ENCODE measurements around the gene SBSN. TPM values are rescaled to one million over a fixed set of nuclear protein-coding genes. Genes with fewer than 3 reads are reported as not detected.

SBSN gene
- total RNA-seq, 1 donor from 2014 or later: not detected

DNA sequence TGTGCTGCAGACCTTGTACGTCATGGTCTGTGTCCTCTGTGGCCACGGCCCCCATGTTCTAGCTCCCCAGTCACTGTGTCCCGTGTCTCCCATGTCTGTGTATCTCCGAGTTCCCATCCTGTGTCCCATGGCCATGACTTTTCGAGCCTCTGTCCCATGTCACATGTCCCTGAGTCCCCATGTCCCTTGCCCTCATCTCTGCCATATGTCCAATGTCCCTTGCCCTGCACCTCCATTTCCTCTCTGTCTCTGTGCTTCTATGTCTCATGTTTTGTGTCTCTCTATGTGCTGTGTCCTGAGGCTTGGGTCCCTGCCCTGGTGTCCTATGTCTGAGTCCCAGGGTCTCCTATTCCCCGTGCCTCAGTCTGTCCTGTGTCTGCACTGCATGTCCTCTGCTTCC is 33.3 kb upstream of the SBSN start:
- H3K9ac ChIP-seq (ENCODE audit: low read depth in 1 of 3, low read length in 3 of 3): no peak overlapping the region
- H3K36me3 ChIP-seq (ENCODE audit: control insufficient read depth in 3 of 3, insufficient read depth in 3 of 3, low read length in 3 of 3): no peaks in the 10 kb centered on the region
- peaks cover 0 to 5% (median 3%) of the 10 kb centered on the region in 3 donors for H3K4me1 ChIP-seq (ENCODE audit: control insufficient read depth in 3 of 3, insufficient read depth in 3 of 3, low read length in 3 of 3)
- H3K27me3 ChIP-seq (ENCODE audit: control insufficient read depth in 3 of 3, insufficient read depth in 3 of 3, low read length in 3 of 3): peaks cover 56 to 70% (median 57%) of the 10 kb centered on the region in 3 donors
- no peak overlapping the region for H3K27ac ChIP-seq (ENCODE audit: low read depth, low read length)
- H3K4me3 ChIP-seq (ENCODE audit: low read length in 3 of 3): no peak overlapping the region
- H3K9me3 ChIP-seq (ENCODE audit: control insufficient read depth in 3 of 3, low read length in 3 of 3): no peaks in the 10 kb centered on the region

DNA sequence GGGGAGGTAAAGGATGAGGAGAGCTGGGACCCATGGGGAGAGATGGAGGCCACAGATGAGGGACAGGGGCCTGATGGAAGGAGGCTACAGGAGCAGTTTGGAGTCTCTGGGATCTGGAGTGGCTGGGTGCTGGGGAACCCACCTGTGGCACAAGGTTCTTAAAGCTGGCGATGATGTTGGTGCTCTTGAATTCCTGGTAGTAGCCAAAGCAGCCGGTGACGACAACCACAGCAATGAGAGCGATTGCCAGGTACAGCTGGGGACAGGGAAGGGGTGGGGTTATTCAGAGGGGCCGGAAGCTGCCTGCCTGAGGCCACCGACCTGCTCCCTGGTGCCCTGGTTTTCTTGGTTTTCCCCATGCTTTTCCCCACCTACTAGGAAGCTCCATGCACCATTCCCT is 32.6 kb upstream of the SBSN start:
- Histone ChIP-seq H3K4me1 (ENCODE audit: control insufficient read depth in 3 of 3, insufficient read depth in 3 of 3, low read length in 3 of 3) (peaks cover 0 to 5% (median 3%) of the 10 kb centered on the region in 3 donors), H3K9ac (ENCODE audit: low read depth in 1 of 3, low read length in 3 of 3) (no peak overlapping the region), H3K4me3 (ENCODE audit: low read length in 3 of 3) (no peak overlapping the region), H3K9me3 (ENCODE audit: control insufficient read depth in 3 of 3, low read length in 3 of 3) (no peaks in the 10 kb centered on the region), H3K36me3 (ENCODE audit: control insufficient read depth in 3 of 3, insufficient read depth in 3 of 3, low read length in 3 of 3) (no peaks in the 10 kb centered on the region), H3K27ac (ENCODE audit: low read depth, low read length) (no peak overlapping the region), H3K27me3 (ENCODE audit: control insufficient read depth in 3 of 3, insufficient read depth in 3 of 3, low read length in 3 of 3) (peaks cover 61 to 76% (median 63%) of the 10 kb centered on the region in 3 donors)

DNA sequence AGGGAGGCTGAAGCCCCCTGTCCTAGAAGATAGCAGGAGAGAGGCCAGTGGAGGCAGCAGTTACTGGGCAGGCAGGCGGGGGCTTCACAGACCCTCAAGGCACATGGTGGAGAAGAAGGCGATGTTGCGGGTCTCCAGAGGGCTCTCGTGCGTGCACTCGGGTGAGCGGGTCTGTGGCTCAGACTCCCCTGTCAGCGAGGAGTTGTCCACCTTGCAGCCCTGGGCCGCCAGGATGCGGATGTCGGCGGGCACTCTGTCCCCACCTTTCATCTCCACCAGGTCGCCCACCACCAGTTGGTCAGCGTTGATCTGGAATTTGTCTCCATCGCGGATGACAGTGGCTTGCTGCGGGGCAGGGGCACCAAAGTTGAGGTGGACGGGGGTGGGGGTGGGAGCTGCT is 32.2 kb upstream of the SBSN start:
- H3K9me3 ChIP-seq (ENCODE audit: control insufficient read depth in 3 of 3, low read length in 3 of 3): no peaks in the 10 kb centered on the region
- peaks cover 0 to 5% (median 3%) of the 10 kb centered on the region in 3 donors for H3K4me1 ChIP-seq (ENCODE audit: control insufficient read depth in 3 of 3, insufficient read depth in 3 of 3, low read length in 3 of 3)
- H3K9ac ChIP-seq (ENCODE audit: low read depth in 1 of 3, low read length in 3 of 3): no peak overlapping the region
- H3K4me3 ChIP-seq (ENCODE audit: low read length in 3 of 3): no peak overlapping the region
- H3K36me3 ChIP-seq (ENCODE audit: control insufficient read depth in 3 of 3, insufficient read depth in 3 of 3, low read length in 3 of 3): no peaks in the 10 kb centered on the region
- peaks cover 61 to 74% (median 63%) of the 10 kb centered on the region in 3 donors for H3K27me3 ChIP-seq (ENCODE audit: control insufficient read depth in 3 of 3, insufficient read depth in 3 of 3, low read length in 3 of 3)
- H3K27ac ChIP-seq (ENCODE audit: low read depth, low read length): no peak overlapping the region

DNA sequence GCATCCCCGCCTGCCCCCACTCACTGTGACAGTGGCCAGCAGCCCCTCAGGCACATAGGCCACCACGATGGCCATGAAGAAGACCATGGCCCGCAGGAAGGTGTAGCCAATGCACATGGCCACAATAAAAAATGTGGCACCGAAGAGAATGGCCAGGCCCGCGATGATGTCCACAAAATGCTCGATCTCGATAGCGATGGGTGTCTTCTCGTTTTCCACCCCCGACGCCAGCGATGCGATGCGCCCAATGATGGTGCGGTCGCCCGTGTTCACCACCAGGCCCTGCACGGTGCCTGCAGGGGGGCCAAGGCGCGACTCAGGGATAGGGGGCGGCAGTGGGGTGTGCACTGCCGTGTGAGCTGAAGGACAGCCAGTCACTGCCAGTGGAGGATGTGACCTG is 31.7 kb upstream of the SBSN start:
- Histone ChIP-seq H3K27me3 (ENCODE audit: control insufficient read depth in 3 of 3, insufficient read depth in 3 of 3, low read length in 3 of 3) (peaks cover 58 to 69% (median 63%) of the 10 kb centered on the region in 3 donors), H3K4me3 (ENCODE audit: low read length in 3 of 3) (no peak overlapping the region), H3K9me3 (ENCODE audit: control insufficient read depth in 3 of 3, low read length in 3 of 3) (no peaks in the 10 kb centered on the region), H3K27ac (ENCODE audit: low read depth, low read length) (no peak overlapping the region), H3K9ac (ENCODE audit: low read depth in 1 of 3, low read length in 3 of 3) (no peak overlapping the region), H3K4me1 (ENCODE audit: control insufficient read depth in 3 of 3, insufficient read depth in 3 of 3, low read length in 3 of 3) (peaks cover 0 to 5% (median 3%) of the 10 kb centered on the region in 3 donors), H3K36me3 (ENCODE audit: control insufficient read depth in 3 of 3, insufficient read depth in 3 of 3, low read length in 3 of 3) (no peaks in the 10 kb centered on the region)

DNA sequence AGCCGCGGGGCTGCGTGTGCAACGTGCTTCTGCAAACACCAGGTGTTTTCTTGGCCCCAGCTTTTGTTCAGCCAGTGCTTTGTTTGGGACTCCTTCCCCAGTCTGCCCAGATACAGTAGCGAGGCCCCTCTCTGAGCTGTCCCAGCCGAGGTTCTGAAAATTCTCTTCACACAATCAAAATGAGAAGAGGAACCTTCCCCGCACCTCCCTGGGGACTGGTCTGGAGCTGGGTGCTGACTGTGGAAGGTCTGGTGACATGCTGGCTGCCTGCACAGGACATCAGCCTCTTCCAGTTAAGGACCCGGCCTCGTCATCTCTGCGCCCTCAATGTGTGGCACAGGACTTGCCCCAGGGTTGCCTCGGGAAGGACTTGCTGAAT is 31.2 kb upstream of the SBSN start:
- H3K27me3 ChIP-seq (ENCODE audit: control insufficient read depth in 3 of 3, insufficient read depth in 3 of 3, low read length in 3 of 3): peaks cover 57 to 68% (median 66%) of the 10 kb centered on the region in 3 donors
- no peaks in the 10 kb centered on the region for H3K9me3 ChIP-seq (ENCODE audit: control insufficient read depth in 3 of 3, low read length in 3 of 3)
- H3K27ac ChIP-seq (ENCODE audit: low read depth, low read length): no peak overlapping the region
- no peak overlapping the region for H3K4me3 ChIP-seq (ENCODE audit: low read length in 3 of 3)
- H3K4me1 ChIP-seq (ENCODE audit: control insufficient read depth in 3 of 3, insufficient read depth in 3 of 3, low read length in 3 of 3): peaks cover 0 to 5% (median 3%) of the 10 kb centered on the region in 3 donors
- no peaks in the 10 kb centered on the region for H3K36me3 ChIP-seq (ENCODE audit: control insufficient read depth in 3 of 3, insufficient read depth in 3 of 3, low read length in 3 of 3)
- no peak overlapping the region for H3K9ac ChIP-seq (ENCODE audit: low read depth in 1 of 3, low read length in 3 of 3)

DNA sequence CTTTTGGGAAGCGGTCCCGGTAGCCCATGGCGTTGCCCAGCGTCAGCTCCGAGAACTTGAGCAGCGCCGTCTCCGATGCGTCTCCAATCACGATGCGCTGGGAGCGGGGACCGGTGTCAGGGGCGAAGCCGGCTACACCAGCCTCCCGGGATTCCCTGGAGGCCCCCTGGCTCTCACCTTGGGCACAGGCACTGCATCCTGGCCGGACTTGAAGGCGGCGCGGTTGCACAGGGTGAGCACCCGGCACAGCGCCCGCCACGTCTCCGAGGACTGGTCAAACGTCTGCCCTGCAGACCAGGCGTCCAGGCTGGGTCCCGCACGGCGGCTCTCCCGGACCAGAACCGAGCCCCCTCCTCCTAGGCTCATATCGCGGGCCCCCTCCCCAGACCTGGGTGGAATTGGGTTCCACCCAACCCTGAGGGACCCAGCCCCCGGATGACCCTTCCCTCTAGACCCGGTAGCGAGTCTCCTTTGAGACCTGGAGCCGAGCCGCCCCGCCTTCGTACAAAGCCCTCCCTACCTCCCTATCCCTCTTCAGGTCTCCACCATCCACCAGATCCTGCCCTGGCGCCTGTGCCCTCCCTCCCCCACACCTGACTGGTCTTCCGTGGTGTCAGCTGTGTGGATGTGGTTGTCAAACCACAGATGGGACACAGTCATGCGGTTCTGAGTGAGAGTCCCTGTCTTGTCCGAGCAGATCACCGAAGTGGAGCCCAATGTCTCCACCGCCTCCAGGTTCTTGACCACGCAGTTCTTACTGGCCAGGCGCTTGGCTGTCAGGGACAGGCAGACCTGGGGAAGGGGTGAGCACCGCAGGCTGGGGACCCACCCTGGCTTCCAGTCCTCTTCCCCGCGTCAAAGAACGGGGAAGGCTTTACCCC is 30.5 kb upstream of the SBSN start:
- peaks cover 57 to 69% (median 68%) of the 10 kb centered on the region in 3 donors for H3K27me3 ChIP-seq (ENCODE audit: control insufficient read depth in 3 of 3, insufficient read depth in 3 of 3, low read length in 3 of 3)
- peaks cover 0 to 5% (median 3%) of the 10 kb centered on the region in 3 donors for H3K4me1 ChIP-seq (ENCODE audit: control insufficient read depth in 3 of 3, insufficient read depth in 3 of 3, low read length in 3 of 3)
- no peak overlapping the region for H3K4me3 ChIP-seq (ENCODE audit: low read length in 3 of 3)
- no peak overlapping the region for H3K9ac ChIP-seq (ENCODE audit: low read depth in 1 of 3, low read length in 3 of 3)
- H3K27ac ChIP-seq (ENCODE audit: low read depth, low read length): no peak overlapping the region
- no peaks in the 10 kb centered on the region for H3K36me3 ChIP-seq (ENCODE audit: control insufficient read depth in 3 of 3, insufficient read depth in 3 of 3, low read length in 3 of 3)
- H3K9me3 ChIP-seq (ENCODE audit: control insufficient read depth in 3 of 3, low read length in 3 of 3): no peaks in the 10 kb centered on the region

DNA sequence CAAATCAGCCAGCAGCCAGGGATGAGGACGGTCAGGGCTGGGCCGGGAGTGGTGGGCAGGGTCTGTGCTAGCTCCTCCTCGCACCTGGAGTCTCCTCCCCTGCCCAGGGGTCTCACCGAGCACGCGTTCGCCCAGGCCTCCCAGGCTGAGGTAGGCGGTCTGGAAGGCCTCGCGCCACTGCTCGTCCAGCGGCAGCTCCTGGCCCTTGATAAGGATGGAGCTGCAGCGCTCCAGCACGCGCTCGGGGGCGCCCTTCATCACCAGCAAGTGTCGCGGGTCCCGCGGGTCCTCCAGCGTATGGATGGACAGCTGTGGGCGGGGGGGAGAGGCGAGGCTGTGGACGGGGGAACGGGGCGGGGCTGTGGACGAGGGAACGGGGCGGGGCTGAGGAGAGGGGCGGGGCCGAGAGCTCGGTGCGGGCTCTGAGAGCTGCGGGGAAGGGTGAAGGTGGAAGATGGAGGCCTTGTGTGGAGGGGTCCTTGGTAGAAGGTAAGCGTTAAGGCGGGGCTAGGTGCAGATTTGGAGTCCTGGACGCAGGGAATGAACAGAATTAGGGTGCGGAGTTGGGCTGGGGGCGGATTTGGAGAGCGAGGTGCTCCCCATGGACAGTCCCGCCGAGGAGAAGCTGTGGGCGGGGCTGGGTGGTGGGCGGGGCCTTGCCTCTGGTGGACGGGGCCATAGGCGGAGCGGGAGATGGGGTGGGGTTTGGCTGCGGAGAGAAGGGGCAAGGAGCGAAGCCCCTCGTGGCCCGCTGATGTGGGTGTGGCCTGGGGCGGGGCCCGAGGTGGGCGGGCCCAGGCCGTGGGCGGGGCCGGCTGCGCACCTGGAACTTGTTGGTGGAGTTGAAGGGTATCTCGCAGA is 29.7 kb upstream of the SBSN start:
- H3K9me3 ChIP-seq (ENCODE audit: control insufficient read depth in 3 of 3, low read length in 3 of 3): no peaks in the 10 kb centered on the region
- H3K27ac ChIP-seq (ENCODE audit: low read depth, low read length): no peak overlapping the region
- no peaks in the 10 kb centered on the region for H3K36me3 ChIP-seq (ENCODE audit: control insufficient read depth in 3 of 3, insufficient read depth in 3 of 3, low read length in 3 of 3)
- H3K4me3 ChIP-seq (ENCODE audit: low read length in 3 of 3): peak overlapping the region in 2 of 3 donors; percentile 54
- H3K4me1 ChIP-seq (ENCODE audit: control insufficient read depth in 3 of 3, insufficient read depth in 3 of 3, low read length in 3 of 3): peaks cover 0 to 5% (median 3%) of the 10 kb centered on the region in 3 donors
- peaks cover 57 to 68% (median 65%) of the 10 kb centered on the region in 3 donors for H3K27me3 ChIP-seq (ENCODE audit: control insufficient read depth in 3 of 3, insufficient read depth in 3 of 3, low read length in 3 of 3)
- H3K9ac ChIP-seq (ENCODE audit: low read depth in 1 of 3, low read length in 3 of 3): no peak overlapping the region

DNA sequence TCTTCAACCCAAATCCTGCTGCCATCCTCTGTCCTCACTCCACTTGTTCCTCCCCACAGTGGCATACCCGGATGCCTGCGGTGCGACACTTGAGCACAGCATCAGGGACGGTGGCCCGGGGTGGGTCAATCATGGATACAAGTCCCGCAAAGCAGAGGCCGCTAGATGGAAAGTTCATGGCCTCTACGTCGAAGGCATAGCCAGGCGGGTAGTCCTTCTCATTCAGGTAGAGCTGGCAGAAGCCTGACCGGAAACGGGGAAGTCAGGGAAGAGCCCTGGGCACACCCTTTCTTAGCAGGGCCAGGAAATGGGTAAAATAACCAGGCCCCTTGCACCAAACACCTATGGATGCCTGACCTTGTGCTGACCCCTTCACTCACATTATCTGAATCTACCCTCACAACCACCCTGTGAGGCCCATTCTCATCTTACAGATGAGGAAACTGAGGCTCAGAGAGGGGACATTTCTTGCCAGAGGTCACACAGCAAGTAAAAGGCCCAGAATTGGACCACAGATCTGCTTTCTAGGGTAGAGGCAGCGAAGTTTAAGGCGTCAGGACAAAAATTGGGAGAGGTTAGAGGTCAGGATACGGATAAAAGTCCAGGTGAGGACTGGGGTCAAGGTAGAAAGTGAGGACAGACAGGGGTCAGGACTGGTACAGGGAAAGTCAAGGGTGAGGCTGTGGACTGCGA is 28.9 kb upstream of the SBSN start:
- no peak overlapping the region for H3K4me3 ChIP-seq (ENCODE audit: low read length in 3 of 3)

DNA sequence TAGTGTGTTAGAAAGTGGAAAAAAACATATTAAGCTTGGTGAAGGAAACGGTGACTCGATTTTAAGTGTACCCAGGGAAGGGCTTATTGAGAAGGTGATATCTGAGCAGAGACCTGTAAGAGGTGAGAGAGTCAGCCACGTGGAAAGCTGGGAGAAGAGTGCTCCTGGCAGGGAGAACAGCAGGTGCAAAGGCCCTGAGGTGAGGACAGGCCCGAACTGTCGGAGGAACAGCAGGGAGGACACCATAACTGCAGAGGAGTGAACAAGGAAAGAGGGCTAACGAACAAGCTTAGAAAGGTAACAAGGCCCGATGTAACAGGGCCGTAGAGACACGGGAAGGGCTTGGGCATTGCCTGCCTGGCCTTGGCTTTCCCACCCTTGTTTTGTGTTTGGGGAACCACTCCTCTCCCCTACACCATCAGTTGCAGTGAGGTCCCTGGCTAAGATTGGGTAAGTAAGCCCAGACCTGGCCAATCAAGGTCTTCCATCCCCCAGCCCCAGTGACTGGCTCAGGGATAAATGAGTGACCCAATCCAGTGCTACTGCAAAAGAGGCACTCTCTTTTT is 28.0 kb upstream of the SBSN start:
- Histone ChIP-seq H3K27ac (ENCODE audit: low read depth, low read length) (no peak overlapping the region), H3K9me3 (ENCODE audit: control insufficient read depth in 3 of 3, low read length in 3 of 3) (no peaks in the 10 kb centered on the region), H3K4me1 (ENCODE audit: control insufficient read depth in 3 of 3, insufficient read depth in 3 of 3, low read length in 3 of 3) (peaks cover 0 to 5% (median 3%) of the 10 kb centered on the region in 3 donors), H3K36me3 (ENCODE audit: control insufficient read depth in 3 of 3, insufficient read depth in 3 of 3, low read length in 3 of 3) (no peaks in the 10 kb centered on the region), H3K4me3 (ENCODE audit: low read length in 3 of 3) (no peak overlapping the region), H3K27me3 (ENCODE audit: control insufficient read depth in 3 of 3, insufficient read depth in 3 of 3, low read length in 3 of 3) (peaks cover 51 to 56% (median 51%) of the 10 kb centered on the region in 3 donors), H3K9ac (ENCODE audit: low read depth in 1 of 3, low read length in 3 of 3) (no peak overlapping the region)

More for the DNA sequence above, 28.9 kb upstream of the SBSN start:
- H3K4me1 ChIP-seq (ENCODE audit: control insufficient read depth in 3 of 3, insufficient read depth in 3 of 3, low read length in 3 of 3): peaks cover 0 to 5% (median 3%) of the 10 kb centered on the region in 3 donors
- H3K9ac ChIP-seq (ENCODE audit: low read depth in 1 of 3, low read length in 3 of 3): no peak overlapping the region
- no peak overlapping the region for H3K27ac ChIP-seq (ENCODE audit: low read depth, low read length)
- no peaks in the 10 kb centered on the region for H3K9me3 ChIP-seq (ENCODE audit: control insufficient read depth in 3 of 3, low read length in 3 of 3)
- no peaks in the 10 kb centered on the region for H3K36me3 ChIP-seq (ENCODE audit: control insufficient read depth in 3 of 3, insufficient read depth in 3 of 3, low read length in 3 of 3)
- H3K27me3 ChIP-seq (ENCODE audit: control insufficient read depth in 3 of 3, insufficient read depth in 3 of 3, low read length in 3 of 3): peaks cover 57 to 62% (median 57%) of the 10 kb centered on the region in 3 donors

Data from skeletal muscle tissue (tissue), 4 donors.